Suprapubic skin (tissue), 4 donors: ENCODE measurements around the gene ARID5A. TPM values are rescaled to one million over a fixed set of nuclear protein-coding genes. Genes with fewer than 3 reads are reported as not detected.

ENCODE experiments used
- DNase-seq, 2 donors: peaks; one replicate each; pipeline ENCODE4 v3.0.0-alpha.2; 2019; ENCODE audit warnings: low spot score in 2 of 2
- H3K27ac ChIP-seq: fragments of 200-600 bp; sonication (generic); one replicate; pipeline ENCODE4 v1.5.1; 2019
- H3K27me3 ChIP-seq: fragments of 200-600 bp; sonication (generic); one replicate; pipeline ENCODE4 v1.5.1; 2019
- H3K36me3 ChIP-seq: fragments of 200-600 bp; sonication (generic); one replicate; pipeline ENCODE4 v1.5.1; 2019
- H3K4me1 ChIP-seq: fragments of 200-600 bp; sonication (generic); one replicate; pipeline ENCODE4 v1.5.1; 2019
- H3K4me3 ChIP-seq: fragments of 200-600 bp; sonication (generic); one replicate; pipeline ENCODE4 v1.5.1; 2019; ENCODE audit warnings: mild to moderate bottlenecking
- H3K9me3 ChIP-seq: fragments of 200-600 bp; sonication (generic); one replicate; pipeline ENCODE4 v1.5.1; 2019
- CTCF ChIP-seq, 2 donors: fragments of 200-600 bp in 1 of 2; fragments of 450-650 bp in 1 of 2; sonication (generic) in 1 of 2; IDR thresholded peaks; one replicate each; pipeline ENCODE4 v1.5.1; 2016 to 2019; ENCODE audit warnings: antibody characterized with exemption in 2 of 2, mild to moderate bottlenecking in 1 of 2, moderate library complexity in 1 of 2
- EP300 ChIP-seq: sonication (generic); formaldehyde crosslinking; IDR thresholded peaks from one replicate; pipeline ENCODE4 v1.6.1; 2017; ENCODE audit warnings: antibody characterized with exemption
- POLR2A ChIP-seq, 2 donors: fragments of 450-650 bp; IDR thresholded peaks; one replicate each; pipeline ENCODE4 v1.6.1; 2017; ENCODE audit warnings: antibody characterized with exemption in 2 of 2, mild to moderate bottlenecking in 2 of 2, moderate library complexity in 2 of 2
- POLR2AphosphoS5 ChIP-seq, 3 donors: sonication (generic); formaldehyde crosslinking; IDR thresholded peaks; one replicate each; pipeline ENCODE4 v1.6.1; 2017; ENCODE audit warnings: antibody characterized with exemption in 3 of 3
- WGBS: methylation state at CpG from one replicate; pipeline ENCODE4 v1.1.5; 2018; 5-methylcytosine and 5-hydroxymethylcytosine counted together
- total RNA-seq, 4 donors: library from RNA; depleted of rRNA; stranded (reverse); fragments of >200 nt; gene quantifications; one replicate each; pipeline ENCODE4 v1.1.0, GENCODE V29; 2016

Gene ARID5A
- total RNA-seq, 4 donors from 2014 or later: 11.4 to 22.4 (median 15.0) TPM

GRCh38 chr2:96547203-96547641 lies 10.7 kb downstream of the ARID5A start:
- Histone ChIP-seq H3K36me3 (peaks cover 55% of the 10 kb centered on the region), H3K27me3 (no peaks in the 10 kb centered on the region), H3K4me3 (no peak overlapping the region), H3K4me1 (peaks cover 13% of the 10 kb centered on the region), H3K27ac (no peak overlapping the region), H3K9me3 (no peaks in the 10 kb centered on the region)
- TF ChIP-seq CTCF (IDR thresholded peaks at IDR 0.05): no peak
- TF ChIP-seq POLR2AphosphoS5 (IDR thresholded peaks at IDR 0.05): no peak
- no peak for TF ChIP-seq POLR2A (IDR thresholded peaks at IDR 0.05)
- TF ChIP-seq EP300: no peak
- peak; percentile 41 to 76 for DNase-seq
- 71% methylated on average over 7 of the region's 7 CpGs for WGBS

GRCh38 chr2:96547731-96548171 lies 11.2 kb downstream of the ARID5A start:
- Histone ChIP-seq H3K4me1 (peaks cover 13% of the 10 kb centered on the region), H3K4me3 (no peak overlapping the region), H3K27ac (no peak overlapping the region), H3K9me3 (no peaks in the 10 kb centered on the region), H3K36me3 (peaks cover 56% of the 10 kb centered on the region), H3K27me3 (no peaks in the 10 kb centered on the region)
- peak in 1 of 2 donors; percentile 10 for DNase-seq
- 84% methylated on average over 6 of the region's 6 CpGs for WGBS
- no peak for TF ChIP-seq EP300
- TF ChIP-seq CTCF (IDR thresholded peaks at IDR 0.05): no peak
- TF ChIP-seq POLR2A (IDR thresholded peaks at IDR 0.05): no peak
- TF ChIP-seq POLR2AphosphoS5 (IDR thresholded peaks at IDR 0.05): no peak

- DNase-seq: peak; percentile 62 to 69
- Histone ChIP-seq H3K36me3 (peaks cover 61% of the 10 kb centered on the region), H3K4me3 (no peak overlapping the region), H3K9me3 (no peaks in the 10 kb centered on the region), H3K4me1 (peaks cover 14% of the 10 kb centered on the region), H3K27me3 (no peaks in the 10 kb centered on the region), H3K27ac (no peak overlapping the region)
- TF ChIP-seq EP300 (no peak), CTCF (IDR thresholded peaks at IDR 0.05) (no peak), POLR2A (IDR thresholded peaks at IDR 0.05) (no peak), POLR2AphosphoS5 (IDR thresholded peaks at IDR 0.05) (no peak)
- 90% methylated on average over 14 of the region's 24 CpGs for WGBS
Observed at GRCh38 chr2:96548558-96549465, 12.3 kb downstream of the ARID5A start.

- peaks cover 20% of the 10 kb centered on the region for H3K4me1 ChIP-seq
- H3K27ac ChIP-seq: no peak overlapping the region
- WGBS: 100% methylated on average over 1 of the region's 4 CpGs
- no peak overlapping the region for H3K4me3 ChIP-seq
- no peaks in the 10 kb centered on the region for H3K9me3 ChIP-seq
- peaks cover 61% of the 10 kb centered on the region for H3K36me3 ChIP-seq
- DNase-seq: peak in 1 of 2 donors; percentile 64
- H3K27me3 ChIP-seq: no peaks in the 10 kb centered on the region
- no peak for TF ChIP-seq POLR2AphosphoS5 (IDR thresholded peaks at IDR 0.05)
- no peak for TF ChIP-seq POLR2A (IDR thresholded peaks at IDR 0.05)
- no peak for TF ChIP-seq EP300
- no peak for TF ChIP-seq CTCF (IDR thresholded peaks at IDR 0.05)
Observed at GRCh38 chr2:96549466-96549785, 12.9 kb downstream of the ARID5A start.

GRCh38 chr2:96549967-96550786 lies 13.6 kb downstream of the ARID5A start:
- H3K4me1 ChIP-seq: peaks cover 27% of the 10 kb centered on the region
- H3K27ac ChIP-seq: no peak overlapping the region
- H3K36me3 ChIP-seq: peaks cover 61% of the 10 kb centered on the region
- DNase-seq: peak; percentile 55 to 77
- WGBS: 82% methylated on average over 10 of the region's 61 CpGs
- H3K9me3 ChIP-seq: no peaks in the 10 kb centered on the region
- no peak for TF ChIP-seq POLR2A (IDR thresholded peaks at IDR 0.05)
- no peak for TF ChIP-seq EP300
- no peak for TF ChIP-seq POLR2AphosphoS5 (IDR thresholded peaks at IDR 0.05)
- no peak for TF ChIP-seq CTCF (IDR thresholded peaks at IDR 0.05)
- no peaks in the 10 kb centered on the region for H3K27me3 ChIP-seq
- H3K4me3 ChIP-seq: no peak overlapping the region
